Skin of body (tissue), 2 donors: ENCODE measurements around the gene TXNIP. TPM values are rescaled to one million over a fixed set of nuclear protein-coding genes. Genes with fewer than 3 reads are reported as not detected.
"Not testable (repeated sequence)": the region's sequence is repeated elsewhere in the genome, so short reads cannot be mapped to it uniquely, and the experiment has no call there.

Experiments
- DNase-seq: peaks from one replicate; lab custom pipeline; 2025; lab: John Stamatoyannopoulos, UW
- total RNA-seq: library from RNA; depleted of rRNA; stranded (reverse); fragments of >200 nt; gene quantifications from one replicate; pipeline ENCODE4 v1.2.3, GENCODE V29; 2014

The TXNIP gene
- 643 TPM for total RNA-seq

- peak; percentile 99 for DNase-seq
These were observed at the start of gene TXNIP for GRCh38 chr1:145996433-145997015. Gene TXNIP, minus strand, starts transcription at chr1:145996579. Its CDS starts 313 bp downstream, at chr1:145996266.

- no peak for DNase-seq
These were observed 43.4 kb upstream of the TXNIP start for GRCh38 chr1:146039844-146040194.

GRCh38 chr1:146036965-146037646 lies 40.7 kb upstream of the TXNIP start:
- peak; percentile 95 for DNase-seq

GRCh38 chr1:146036241-146036964 lies 40.0 kb upstream of the TXNIP start:
- no peak for DNase-seq

GRCh38 chr1:146035048-146035423 lies 38.7 kb upstream of the TXNIP start:
- DNase-seq = no peak

GRCh38 chr1:146032631-146033219 lies 36.3 kb upstream of the TXNIP start:
- no peak for DNase-seq

- DNase-seq = no peak
These were observed 35.1 kb upstream of the TXNIP start for GRCh38 chr1:146031476-146031875.

- no peak for DNase-seq
These were observed 32.7 kb upstream of the TXNIP start for GRCh38 chr1:146029117-146029516.

- DNase-seq = not testable (repeated sequence)
These were observed 30.3 kb upstream of the TXNIP start for GRCh38 chr1:146026650-146027049.

GRCh38 chr1:146025787-146026495 lies 29.6 kb upstream of the TXNIP start:
- not testable (repeated sequence) for DNase-seq

GRCh38 chr1:146022403-146023127 lies 26.2 kb upstream of the TXNIP start:
- no peak for DNase-seq

GRCh38 chr1:146021622-146022402 lies 25.4 kb upstream of the TXNIP start, which contains the start of gene HJV:
Gene HJV, minus strand, starts transcription at chr1:146021735. Its CDS starts 1,504 bp downstream, at chr1:146020231.
- no peak for DNase-seq

- no peak for DNase-seq
These were observed 24.7 kb upstream of the TXNIP start for GRCh38 chr1:146021050-146021445.

GRCh38 chr1:146020058-146021049 lies 24.0 kb upstream of the TXNIP start:
- no peak for DNase-seq

- DNase-seq = no peak
These were observed 23.1 kb upstream of the TXNIP start for GRCh38 chr1:146019231-146020057.

GRCh38 chr1:146016891-146017290 lies 20.5 kb upstream of the TXNIP start:
- DNase-seq = no peak

GRCh38 chr1:146013559-146013922 lies 17.2 kb upstream of the TXNIP start:
- DNase-seq = no peak
